Measurements from ENCODE around the gene NOS2. TPM values are rescaled to one million over a fixed set of nuclear protein-coding genes. Genes with fewer than 3 reads are reported as not detected.

The NOS2 gene
- total and polyA plus RNA-seq, 4 donors: 0.30 to 2.2 (median 0.89) TPM

GRCh38 chr17:27817731-27818130 lies 17.4 kb upstream of the NOS2 start:
- DNase-seq (no peak), ATAC-seq (ENCODE audit: insufficient read depth, low FRiP score) (no peak)
- Histone ChIP-seq H3K4me1 (ENCODE audit: control insufficient read depth in 5 of 5, insufficient read depth in 5 of 5, low read length in 5 of 5) (peaks cover 0 to 9% (median 0%) of the 10 kb centered on the region in 5 donors), H3K27ac (ENCODE audit: low read depth in 1 of 2, low read length in 1 of 2) (no peak overlapping the region), H3K27me3 (ENCODE audit: control insufficient read depth in 3 of 3, insufficient read depth in 3 of 3, low read length in 2 of 3) (no peaks in the 10 kb centered on the region), H3K4me3 (no peak overlapping the region), H3K9me3 (ENCODE audit: control insufficient read depth in 4 of 4, insufficient read depth in 3 of 4, low read length in 3 of 4) (peaks cover 0 to 6% (median under 1%) of the 10 kb centered on the region in 4 donors), H3K36me3 (ENCODE audit: control insufficient read depth in 4 of 4, insufficient read depth in 4 of 4, low read length in 4 of 4) (no peaks in the 10 kb centered on the region), H3K9ac (ENCODE audit: insufficient read depth in 1 of 2, low read length in 2 of 2) (no peak overlapping the region)
- no peak for TF ChIP-seq CTCF (IDR thresholded peaks at IDR 0.05; ENCODE audit: control extremely low read depth, extremely low read depth)
- WGBS, 2 donors: 35 to 37% methylated on average over 1 of the region's 1 CpG

GRCh38 chr17:27816946-27817345 lies 16.6 kb upstream of the NOS2 start:
- no peak for ATAC-seq (ENCODE audit: insufficient read depth, low FRiP score)
- Histone ChIP-seq H3K4me3 (no peak overlapping the region), H3K36me3 (ENCODE audit: control insufficient read depth in 4 of 4, insufficient read depth in 4 of 4, low read length in 4 of 4) (no peaks in the 10 kb centered on the region), H3K9ac (ENCODE audit: insufficient read depth in 1 of 2, low read length in 2 of 2) (no peak overlapping the region), H3K27me3 (ENCODE audit: control insufficient read depth in 3 of 3, insufficient read depth in 3 of 3, low read length in 2 of 3) (no peaks in the 10 kb centered on the region), H3K4me1 (ENCODE audit: control insufficient read depth in 5 of 5, insufficient read depth in 5 of 5, low read length in 5 of 5) (peaks cover 0 to 9% (median 0%) of the 10 kb centered on the region in 5 donors), H3K27ac (ENCODE audit: low read depth in 1 of 2, low read length in 1 of 2) (no peak overlapping the region), H3K9me3 (ENCODE audit: control insufficient read depth in 4 of 4, insufficient read depth in 3 of 4, low read length in 3 of 4) (peaks cover 0 to 6% (median 0%) of the 10 kb centered on the region in 4 donors)
- no peak for DNase-seq
- 91 to 97% methylated on average over 3 of the region's 3 CpGs for WGBS, 2 donors
- no peak for TF ChIP-seq CTCF (IDR thresholded peaks at IDR 0.05; ENCODE audit: control extremely low read depth, extremely low read depth)

- 86 to 90% methylated on average over 6 of the region's 6 CpGs for WGBS, 2 donors
- Histone ChIP-seq H3K9ac (ENCODE audit: insufficient read depth in 1 of 2, low read length in 2 of 2) (no peak overlapping the region), H3K36me3 (ENCODE audit: control insufficient read depth in 4 of 4, insufficient read depth in 4 of 4, low read length in 4 of 4) (no peaks in the 10 kb centered on the region), H3K4me3 (no peak overlapping the region), H3K4me1 (ENCODE audit: control insufficient read depth in 5 of 5, insufficient read depth in 5 of 5, low read length in 5 of 5) (peaks cover 0 to 4% (median 0%) of the 10 kb centered on the region in 5 donors), H3K27ac (ENCODE audit: low read depth in 1 of 2, low read length in 1 of 2) (no peak overlapping the region), H3K27me3 (ENCODE audit: control insufficient read depth in 3 of 3, insufficient read depth in 3 of 3, low read length in 2 of 3) (no peaks in the 10 kb centered on the region), H3K9me3 (ENCODE audit: control insufficient read depth in 4 of 4, insufficient read depth in 3 of 4, low read length in 3 of 4) (no peaks in the 10 kb centered on the region)
- no peak for TF ChIP-seq CTCF (IDR thresholded peaks at IDR 0.05; ENCODE audit: control extremely low read depth, extremely low read depth)
- DNase-seq (no peak), ATAC-seq (ENCODE audit: insufficient read depth, low FRiP score) (no peak)
These were observed 11.6 kb upstream of the NOS2 start for GRCh38 chr17:27811961-27812360.

GRCh38 chr17:27810902-27811557 lies 10.7 kb upstream of the NOS2 start:
- no peaks in the 10 kb centered on the region for H3K27me3 ChIP-seq (ENCODE audit: control insufficient read depth in 3 of 3, insufficient read depth in 3 of 3, low read length in 2 of 3)
- H3K4me1 ChIP-seq (ENCODE audit: control insufficient read depth in 5 of 5, insufficient read depth in 5 of 5, low read length in 5 of 5): peaks cover 0 to 4% (median 0%) of the 10 kb centered on the region in 5 donors
- H3K36me3 ChIP-seq (ENCODE audit: control insufficient read depth in 4 of 4, insufficient read depth in 4 of 4, low read length in 4 of 4): no peaks in the 10 kb centered on the region
- H3K9ac ChIP-seq (ENCODE audit: insufficient read depth in 1 of 2, low read length in 2 of 2): no peak overlapping the region
- DNase-seq (no peak), ATAC-seq (ENCODE audit: insufficient read depth, low FRiP score) (no peak)
- 78 to 91% methylated on average over 10 of the region's 10 CpGs for WGBS, 2 donors
- H3K9me3 ChIP-seq (ENCODE audit: control insufficient read depth in 4 of 4, insufficient read depth in 3 of 4, low read length in 3 of 4): no peaks in the 10 kb centered on the region
- no peak for TF ChIP-seq CTCF (IDR thresholded peaks at IDR 0.05; ENCODE audit: control extremely low read depth, extremely low read depth)
- H3K4me3 ChIP-seq: no peak overlapping the region
- H3K27ac ChIP-seq (ENCODE audit: low read depth in 1 of 2, low read length in 1 of 2): no peak overlapping the region
